ENCODE results near the gene MGAT4A. TPM values are rescaled to one million over a fixed set of nuclear protein-coding genes. Genes with fewer than 3 reads are reported as not detected.

MGAT4A gene
- total RNA-seq, 1 donor from 2014 or later = 0.38 TPM

- Mint-ChIP-seq H3K9me3 (ENCODE audit: unreplicated experiment) (no peaks in the 10 kb centered on the region), H3K36me3 (ENCODE audit: unreplicated experiment) (no peaks in the 10 kb centered on the region), H3K4me3 (ENCODE audit: unreplicated experiment) (no peak overlapping the region), H3K27ac (ENCODE audit: unreplicated experiment) (no peak overlapping the region), H3K4me1 (ENCODE audit: unreplicated experiment) (no peaks in the 10 kb centered on the region), H3K27me3 (ENCODE audit: unreplicated experiment) (peaks cover 27% of the 10 kb centered on the region)
- no peak for DNase-seq (ENCODE audit: extremely low spot score, unreplicated experiment)
- TF ChIP-seq CTCF (IDR thresholded peaks at IDR 0.05) = no peak
These were observed 39.6 kb downstream of the MGAT4A start for GRCh38 chr2:98691303-98691702.

- Mint-ChIP-seq H3K27ac (ENCODE audit: unreplicated experiment) (no peak overlapping the region), H3K4me1 (ENCODE audit: unreplicated experiment) (no peaks in the 10 kb centered on the region), H3K27me3 (ENCODE audit: unreplicated experiment) (peaks cover 35% of the 10 kb centered on the region), H3K9me3 (ENCODE audit: unreplicated experiment) (no peaks in the 10 kb centered on the region), H3K36me3 (ENCODE audit: unreplicated experiment) (no peaks in the 10 kb centered on the region), H3K4me3 (ENCODE audit: unreplicated experiment) (no peak overlapping the region)
- TF ChIP-seq CTCF (IDR thresholded peaks at IDR 0.05) = no peak
- no peak for DNase-seq (ENCODE audit: extremely low spot score, unreplicated experiment)
These were observed 44.7 kb downstream of the MGAT4A start for GRCh38 chr2:98685930-98686887.

GRCh38 chr2:98683728-98684127, 47.2 kb downstream of the MGAT4A start:
- Mint-ChIP-seq H3K4me1 (ENCODE audit: unreplicated experiment) (no peaks in the 10 kb centered on the region), H3K4me3 (ENCODE audit: unreplicated experiment) (no peak overlapping the region), H3K9me3 (ENCODE audit: unreplicated experiment) (no peaks in the 10 kb centered on the region), H3K36me3 (ENCODE audit: unreplicated experiment) (no peaks in the 10 kb centered on the region), H3K27me3 (ENCODE audit: unreplicated experiment) (peaks cover 25% of the 10 kb centered on the region), H3K27ac (ENCODE audit: unreplicated experiment) (no peak overlapping the region)
- TF ChIP-seq CTCF (IDR thresholded peaks at IDR 0.05) = no peak
- no peak for DNase-seq (ENCODE audit: extremely low spot score, unreplicated experiment)

GRCh38 chr2:98676742-98677141, 54.2 kb downstream of the MGAT4A start:
- TF ChIP-seq CTCF (IDR thresholded peaks at IDR 0.05) = no peak
- Mint-ChIP-seq H3K36me3 (ENCODE audit: unreplicated experiment) (no peaks in the 10 kb centered on the region), H3K27me3 (ENCODE audit: unreplicated experiment) (peaks cover 13% of the 10 kb centered on the region), H3K27ac (ENCODE audit: unreplicated experiment) (no peak overlapping the region), H3K9me3 (ENCODE audit: unreplicated experiment) (peaks cover 12% of the 10 kb centered on the region), H3K4me1 (ENCODE audit: unreplicated experiment) (no peaks in the 10 kb centered on the region), H3K4me3 (ENCODE audit: unreplicated experiment) (no peak overlapping the region)
- no peak for DNase-seq (ENCODE audit: extremely low spot score, unreplicated experiment)

- Mint-ChIP-seq H3K9me3 (ENCODE audit: unreplicated experiment) (peaks cover 20% of the 10 kb centered on the region), H3K27ac (ENCODE audit: unreplicated experiment) (no peak overlapping the region)
These were observed 56.5 kb downstream of the MGAT4A start for GRCh38 chr2:98674233-98674964.

More at GRCh38 chr2:98674233-98674964, 56.5 kb downstream of the MGAT4A start:
- no peak for DNase-seq (ENCODE audit: extremely low spot score, unreplicated experiment)
- no peak for TF ChIP-seq CTCF (IDR thresholded peaks at IDR 0.05)
- Mint-ChIP-seq H3K27me3 (ENCODE audit: unreplicated experiment) (peaks cover 13% of the 10 kb centered on the region), H3K4me1 (ENCODE audit: unreplicated experiment) (no peaks in the 10 kb centered on the region), H3K36me3 (ENCODE audit: unreplicated experiment) (no peaks in the 10 kb centered on the region), H3K4me3 (ENCODE audit: unreplicated experiment) (no peak overlapping the region)

Measured in osteocyte (in vitro differentiated cells).